HG03558 (cell line): ENCODE results near the gene DCTN5.
A peak's percentile ranks its signal among the peaks of the same experiment; 100 is the strongest.
"Not testable (repeated sequence)": the region's sequence is repeated elsewhere in the genome, so short reads cannot be mapped to it uniquely, and the experiment has no call there.

Experiments
- ATAC-seq: cut with Tn5 transposase; IDR thresholded peaks from one replicate; pipeline ENCODE4 v1.9.1; 2021; ENCODE audit warnings: moderate number of reproducible peaks; ENCODE audit not compliant: unreplicated experiment; ENCODE audit errors: extremely low read depth

Gene DCTN5

DNA sequence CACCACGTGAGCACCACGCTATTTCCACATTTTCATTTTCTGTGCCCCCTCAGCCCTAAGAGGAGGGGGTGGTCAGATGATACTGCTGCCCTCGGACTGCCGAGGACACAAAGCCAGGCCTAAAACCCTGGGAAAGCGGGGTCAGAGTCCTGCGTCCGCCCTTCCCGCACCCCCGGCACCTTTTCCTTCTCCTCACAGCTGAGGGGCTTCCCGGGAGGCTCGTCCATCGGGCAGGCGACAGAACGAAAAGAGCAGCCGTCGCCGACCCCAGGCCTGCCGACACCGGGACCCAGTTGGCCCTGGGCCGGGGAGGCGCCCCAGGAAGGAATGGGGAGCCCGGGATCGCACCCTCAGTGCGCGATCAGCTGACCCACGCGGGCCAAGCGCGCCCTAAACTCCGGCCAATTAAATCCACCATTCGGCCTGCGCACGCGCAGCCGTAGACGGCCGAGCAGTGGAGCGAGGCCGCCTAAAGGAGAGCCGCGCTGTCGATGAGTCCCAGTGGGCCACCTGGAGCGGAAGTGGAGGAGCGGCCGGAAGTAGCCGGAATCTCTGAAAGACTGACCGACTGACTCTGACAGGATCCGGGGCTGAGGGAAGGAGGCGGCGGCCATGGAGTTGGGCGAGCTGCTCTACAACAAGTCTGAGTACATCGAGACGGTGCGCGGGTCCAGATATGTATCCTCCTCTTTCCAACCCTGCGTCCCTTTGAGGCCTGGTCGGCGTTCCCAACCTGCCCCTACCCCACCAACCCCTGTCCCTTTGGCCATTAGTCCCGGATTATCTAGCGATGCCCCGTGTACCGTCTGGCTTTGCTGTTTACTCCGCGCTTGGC lies at the start of gene DCTN5, which contains the start of gene PALB2:
TSS of gene DCTN5 (plus strand) at position 536 of the 835 bp plus-strand sequence. CDS start at position 613, 77 bp downstream.
TSS of gene PALB2 (minus strand) at position 380 of the 835 bp plus-strand sequence. CDS start at position 227, 153 bp downstream.
- ATAC-seq = peak; percentile 83

DNA sequence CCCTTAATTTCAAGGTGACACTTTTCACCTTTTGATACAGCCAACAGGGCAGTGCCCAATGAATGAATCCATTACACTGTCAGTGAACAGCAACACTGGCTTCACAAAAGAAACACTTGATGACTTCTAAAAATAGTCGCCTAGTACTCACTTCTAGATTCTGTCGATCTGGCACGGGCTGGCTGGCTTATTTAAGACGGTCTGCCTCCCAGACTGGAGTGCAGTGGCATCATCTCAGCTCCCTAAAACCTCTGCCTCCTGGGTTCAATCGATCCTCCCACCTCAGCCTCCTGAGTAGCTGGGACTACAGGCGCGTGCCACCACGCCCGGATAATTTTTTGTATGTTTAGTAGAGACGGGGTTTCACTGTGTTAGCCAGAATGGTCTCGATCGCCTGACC lies 47.1 kb upstream of the DCTN5 start:
- no peak for ATAC-seq

DNA sequence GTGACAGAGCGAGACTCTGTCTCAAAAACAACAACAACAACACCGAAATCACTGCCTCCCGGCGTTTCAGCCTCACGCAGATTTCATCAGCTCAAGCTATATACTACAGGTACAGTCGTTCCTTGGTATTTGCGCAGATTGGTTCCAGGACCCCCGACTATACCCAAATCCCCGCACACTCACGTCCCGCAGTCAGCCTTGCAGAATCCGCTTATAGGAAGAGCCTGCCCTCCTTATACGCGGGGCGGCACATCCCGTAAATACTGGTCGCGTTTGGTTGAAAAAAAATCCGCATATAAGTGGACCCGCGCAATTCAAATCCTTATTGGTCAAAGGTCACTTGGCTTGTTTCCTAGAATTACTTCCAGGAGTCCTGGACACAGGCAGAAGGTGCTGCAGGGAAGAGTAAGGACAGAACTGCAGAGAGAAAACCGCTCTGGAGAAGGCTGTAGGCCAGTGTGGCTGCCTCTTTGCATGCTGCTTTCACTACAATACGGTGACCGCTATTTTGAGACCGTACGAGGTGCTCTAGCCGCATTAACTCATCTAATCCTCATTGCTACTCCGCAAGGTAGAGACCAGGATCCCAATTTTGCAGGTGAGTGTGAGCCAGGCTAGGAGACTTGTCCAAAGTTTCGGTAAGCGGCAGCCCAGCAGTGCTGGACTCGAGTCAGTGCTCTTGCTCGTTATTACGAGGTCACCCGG lies 45.9 kb upstream of the DCTN5 start:
- no peak for ATAC-seq

DNA sequence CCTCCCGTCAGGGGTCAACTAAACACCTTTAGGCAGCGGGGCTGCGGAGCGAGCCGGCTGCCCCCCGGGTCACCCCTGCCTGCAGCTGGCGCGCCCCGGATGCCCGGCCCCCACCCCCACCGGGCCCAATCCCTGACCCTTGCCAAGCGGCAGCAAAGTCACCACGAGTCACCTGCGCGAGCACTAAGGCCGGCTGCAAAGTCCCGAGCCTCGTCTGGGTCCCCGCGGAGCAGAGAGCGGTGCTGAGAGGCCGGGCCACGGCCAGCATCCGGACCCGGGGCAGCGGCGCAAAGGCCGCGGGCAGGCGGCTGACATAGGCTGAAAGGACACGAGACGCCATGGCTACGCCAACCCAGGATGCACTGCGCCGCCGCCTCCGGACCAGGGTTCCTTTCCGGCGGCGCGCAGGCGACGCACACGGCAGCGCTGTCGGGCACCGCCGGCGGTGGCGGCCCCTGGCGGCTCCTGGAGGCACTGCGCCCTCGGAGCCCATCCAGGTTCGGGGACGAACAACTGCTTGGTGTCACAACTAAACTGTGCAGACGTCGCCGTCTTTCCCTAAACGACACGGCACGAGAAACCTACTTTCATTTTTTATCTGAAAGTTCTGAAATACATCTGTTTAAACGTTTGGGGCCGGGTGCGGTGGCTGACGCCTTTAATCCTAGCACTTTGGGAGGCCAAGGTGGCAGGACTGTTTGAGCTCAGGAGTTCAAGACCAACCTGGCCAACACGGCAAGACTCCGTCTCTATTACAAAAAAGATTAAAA lies 45.1 kb upstream of the DCTN5 start, which contains the start of gene NDUFAB1:
TSS of gene NDUFAB1 (minus strand) at position 366 of the 770 bp plus-strand sequence. CDS start at position 340, 26 bp downstream.
- ATAC-seq = peak; percentile 82

DNA sequence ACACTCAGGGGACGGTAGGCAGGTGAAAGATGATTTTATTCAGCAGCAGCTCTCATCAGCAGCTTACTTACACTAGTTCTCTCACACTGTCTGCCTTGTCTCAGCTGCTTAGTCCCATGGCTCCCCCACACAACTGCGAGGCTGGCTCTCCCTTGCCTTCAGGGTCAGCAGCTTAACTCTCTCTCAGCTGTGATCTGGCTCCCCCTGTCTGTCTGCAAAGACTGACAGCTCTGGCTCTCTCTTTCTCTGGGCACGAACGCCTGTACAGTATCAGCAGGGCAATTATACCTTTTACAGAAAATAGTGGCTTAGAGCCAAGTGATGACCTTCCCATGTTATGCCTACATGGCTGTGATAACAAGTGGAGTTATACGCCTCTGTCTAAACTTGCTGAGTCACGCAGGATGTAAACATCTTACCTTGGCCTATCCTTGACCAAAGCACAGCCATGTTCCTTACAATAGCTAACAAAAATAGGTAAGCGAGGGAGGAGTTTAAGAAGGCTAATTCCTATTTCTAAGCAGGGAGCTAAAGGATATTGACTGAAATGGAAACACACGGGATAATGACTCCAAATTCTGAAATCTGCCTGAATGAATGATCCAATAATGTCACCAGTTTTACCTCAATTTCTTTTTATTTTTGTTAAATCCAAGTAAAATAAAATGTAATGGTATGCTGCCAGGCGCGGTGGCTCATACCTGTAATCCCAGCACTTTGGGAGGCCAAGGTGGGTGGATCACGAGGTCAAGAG lies 44.1 kb upstream of the DCTN5 start:
- ATAC-seq = no peak

DNA sequence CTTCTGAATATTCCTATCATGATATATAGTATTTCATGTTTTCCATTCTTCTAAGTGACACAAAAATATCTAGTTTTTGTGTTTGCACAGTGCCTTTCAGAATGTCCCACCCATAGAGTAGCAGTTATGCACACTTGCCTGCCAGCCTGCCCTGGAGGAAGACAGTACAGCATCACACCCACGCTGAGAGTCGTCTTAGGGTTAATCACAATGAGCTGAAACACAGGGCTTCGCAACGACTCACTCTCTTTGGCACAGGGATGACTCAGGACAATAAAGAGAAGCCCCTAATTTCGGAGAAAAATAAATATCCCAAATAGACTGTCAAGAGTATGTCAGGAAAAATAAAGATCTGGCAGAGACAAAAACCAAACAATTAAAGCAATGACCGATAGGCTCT lies 33.5 kb upstream of the DCTN5 start:
- no peak for ATAC-seq

DNA sequence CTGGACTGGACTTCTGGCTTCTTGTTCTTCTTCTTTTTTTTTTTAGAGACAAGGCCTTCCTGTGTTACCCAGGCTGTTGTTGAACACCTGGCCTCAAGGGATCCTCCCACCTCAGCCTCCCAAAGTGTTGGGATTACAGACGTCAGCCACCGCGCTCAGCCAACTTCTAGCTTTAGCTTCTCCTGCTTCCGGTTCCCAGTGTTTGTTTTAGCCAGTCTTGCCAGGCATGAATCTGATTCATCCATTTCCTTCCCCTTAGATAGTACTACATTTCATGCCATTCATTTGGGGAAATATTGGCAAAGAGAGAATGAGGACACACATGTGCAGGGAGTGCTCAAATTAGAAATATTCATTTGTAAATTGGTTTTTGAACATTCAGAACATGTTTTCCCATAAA lies 33.1 kb upstream of the DCTN5 start:
- no peak for ATAC-seq

DNA sequence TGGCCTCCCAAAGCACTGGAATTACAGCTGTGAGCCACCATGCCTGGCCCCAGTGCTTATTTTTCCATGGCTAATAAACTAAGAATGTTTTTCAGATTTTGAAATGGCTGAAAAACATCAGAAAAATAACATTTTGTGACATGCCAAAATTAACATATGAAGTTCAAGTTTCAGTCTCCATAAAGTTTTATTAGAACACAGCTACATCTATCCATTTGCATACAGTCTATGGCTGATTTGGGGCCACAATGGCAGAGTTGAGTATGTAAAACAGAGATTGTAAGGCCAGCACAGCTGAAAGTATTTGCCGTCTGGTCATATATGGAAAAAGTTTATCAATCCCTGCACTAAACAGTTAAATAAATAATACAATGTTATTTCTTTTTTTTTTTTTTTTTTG lies 31.3 kb upstream of the DCTN5 start:
- ATAC-seq = no peak

DNA sequence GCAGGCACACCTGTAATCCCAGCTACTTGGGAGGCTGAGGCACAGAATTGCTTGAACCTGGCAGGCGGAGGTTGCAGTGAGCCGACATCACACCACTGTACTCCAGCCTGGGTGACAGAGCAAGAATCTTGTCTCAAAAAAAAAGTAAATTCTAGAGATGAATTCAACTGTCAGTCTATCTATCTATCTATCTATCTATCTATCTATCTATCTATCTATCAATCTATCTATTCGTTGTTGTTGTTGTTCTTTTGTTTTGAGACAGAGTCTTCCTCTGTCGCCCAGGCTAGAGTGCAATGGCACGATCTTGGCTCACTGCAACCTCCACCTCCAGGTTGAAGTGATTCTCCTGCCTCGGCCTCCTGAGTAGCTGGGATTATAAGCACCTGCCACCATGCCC lies 30.4 kb upstream of the DCTN5 start:
- not testable (repeated sequence) for ATAC-seq

DNA sequence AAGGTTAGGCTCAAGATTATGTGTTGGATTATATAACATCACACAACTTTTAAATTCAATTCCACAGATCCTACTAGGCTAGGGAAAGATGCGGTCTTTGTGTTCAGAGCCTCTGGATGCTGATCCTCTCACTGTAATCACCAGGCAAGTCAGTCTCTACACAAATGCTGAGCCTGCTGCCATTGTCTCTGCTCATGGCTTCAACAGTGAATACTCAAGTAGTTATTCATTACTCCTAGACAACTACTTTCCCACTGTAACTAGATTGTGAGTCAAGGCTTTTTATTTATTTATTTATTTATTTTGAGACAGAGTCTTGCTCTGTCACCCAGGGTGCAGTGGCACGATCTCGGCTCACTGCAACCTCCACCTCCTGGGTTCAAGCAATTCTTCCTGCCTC lies 29.3 kb upstream of the DCTN5 start:
- ATAC-seq = no peak

DNA sequence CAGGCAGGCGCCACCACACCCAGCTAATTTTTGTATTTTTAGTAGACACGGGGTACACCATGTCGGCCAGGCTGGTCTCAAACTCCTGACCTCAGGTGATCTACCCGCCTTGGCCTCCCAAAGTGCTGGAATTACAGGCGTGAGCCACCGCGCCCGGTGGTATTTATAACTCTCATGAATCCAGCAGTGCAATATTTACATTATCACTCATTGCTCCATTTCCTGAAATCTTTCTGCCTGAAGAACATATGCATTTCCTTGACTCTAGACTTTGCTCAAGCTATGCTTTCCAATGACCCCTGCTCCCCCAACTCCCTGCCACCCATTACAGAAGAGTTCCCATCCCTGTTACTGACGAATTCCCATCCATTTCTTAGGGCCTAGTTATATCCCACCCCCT lies 25.5 kb upstream of the DCTN5 start:
- no peak for ATAC-seq

DNA sequence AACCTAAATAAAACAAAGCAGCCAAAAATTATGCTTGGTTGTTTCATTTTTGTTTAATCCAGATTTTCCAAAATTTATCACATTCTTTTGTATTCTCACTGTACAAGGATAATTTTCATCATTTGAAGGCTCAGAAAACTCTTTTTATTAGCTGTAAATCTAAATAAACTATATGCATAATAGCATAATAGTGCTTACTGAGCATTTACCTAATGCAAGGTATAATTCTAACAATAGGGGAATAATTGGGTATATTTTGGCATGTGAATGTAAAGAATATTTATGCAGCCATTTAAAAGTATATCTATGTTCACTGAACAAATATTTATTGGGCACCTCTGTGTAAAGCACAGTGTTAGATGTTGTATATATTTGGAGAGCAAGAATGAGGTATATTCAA lies 17.2 kb upstream of the DCTN5 start:
- no peak for ATAC-seq

DNA sequence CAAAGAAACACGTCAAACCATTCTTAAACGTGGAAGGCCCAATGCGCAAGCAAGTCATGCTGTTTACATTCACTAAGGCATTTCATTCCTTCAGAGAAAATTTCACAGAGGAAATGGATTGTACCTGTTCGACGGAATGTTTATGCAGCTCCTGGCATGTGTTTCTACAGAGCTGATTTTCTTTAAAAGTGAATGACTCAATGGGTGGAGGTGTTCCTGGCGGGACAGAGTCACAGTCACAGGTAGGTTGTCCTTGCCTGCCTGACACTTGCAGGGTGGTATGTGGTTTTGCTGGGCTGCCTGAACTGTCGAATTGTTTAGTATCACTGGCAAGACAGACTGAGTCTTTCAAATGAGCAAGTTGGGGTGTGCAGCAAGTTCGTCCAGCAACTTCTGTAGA lies 11.8 kb upstream of the DCTN5 start:
- no peak for ATAC-seq

DNA sequence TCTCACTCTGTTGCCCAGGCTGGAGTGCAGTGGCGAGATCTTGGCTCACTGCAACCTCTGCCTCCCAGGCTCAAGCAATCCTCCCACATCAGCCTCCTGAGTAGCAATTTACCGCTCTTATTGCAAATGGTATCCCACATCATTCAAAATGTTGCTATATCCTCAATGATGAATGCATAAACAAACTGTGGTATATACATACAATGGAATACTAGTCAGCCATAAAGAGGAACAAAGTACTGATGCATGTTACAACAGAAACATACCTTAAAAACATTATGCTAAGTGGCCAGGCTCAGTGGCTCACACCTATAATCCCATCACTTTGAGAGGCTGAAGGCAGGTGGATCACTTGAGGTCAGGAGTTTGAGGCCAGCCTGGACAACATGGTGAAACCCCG lies 9.4 kb upstream of the DCTN5 start:
- not testable (repeated sequence) for ATAC-seq

DNA sequence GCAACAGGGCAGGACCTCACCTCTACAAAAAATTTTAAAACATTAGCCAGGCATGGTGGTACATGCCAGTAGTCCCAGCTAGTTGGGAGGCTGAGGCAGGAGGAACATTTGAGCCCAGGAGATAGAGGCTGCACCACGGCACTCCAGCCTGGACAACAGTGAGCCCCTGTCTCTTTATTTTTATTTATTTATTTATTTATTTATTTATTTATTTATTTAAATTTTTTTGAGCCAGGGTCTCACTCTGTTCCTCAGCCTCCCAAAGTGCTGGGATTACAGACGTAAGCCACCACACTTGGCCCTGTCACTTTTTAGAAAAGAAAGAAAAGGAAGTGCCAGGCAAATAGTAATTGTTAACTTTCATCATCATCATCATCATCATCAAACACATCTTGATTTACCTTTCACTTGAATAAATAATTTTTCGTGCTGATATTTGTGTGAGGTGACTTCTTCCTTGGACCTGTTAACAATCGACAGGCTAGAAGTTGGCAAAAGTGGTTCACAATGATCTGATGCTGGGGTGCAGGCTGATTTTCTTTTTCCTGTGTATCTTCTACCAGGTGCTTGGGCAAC lies 6.7 kb upstream of the DCTN5 start:
- no peak for ATAC-seq

DNA sequence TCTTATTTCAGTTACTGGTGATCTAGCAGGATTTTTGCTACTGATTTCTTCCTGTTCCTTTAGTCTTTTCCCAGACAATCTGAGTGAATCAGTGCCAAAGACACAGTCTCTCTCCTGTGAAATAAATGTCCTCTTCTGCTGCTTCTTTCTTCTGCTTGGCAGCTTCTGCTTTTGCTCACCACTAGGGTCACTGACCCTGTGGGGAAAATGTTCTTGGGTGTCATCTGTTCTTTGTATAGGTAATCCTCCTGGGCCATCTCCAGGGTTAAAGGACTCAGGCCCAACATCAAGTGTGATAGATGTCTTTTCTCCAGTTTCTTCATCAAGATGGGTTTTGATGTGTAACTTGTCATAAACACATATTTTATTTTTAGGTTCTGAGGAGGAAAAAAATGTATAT lies 5.3 kb upstream of the DCTN5 start:
- ATAC-seq = no peak

DNA sequence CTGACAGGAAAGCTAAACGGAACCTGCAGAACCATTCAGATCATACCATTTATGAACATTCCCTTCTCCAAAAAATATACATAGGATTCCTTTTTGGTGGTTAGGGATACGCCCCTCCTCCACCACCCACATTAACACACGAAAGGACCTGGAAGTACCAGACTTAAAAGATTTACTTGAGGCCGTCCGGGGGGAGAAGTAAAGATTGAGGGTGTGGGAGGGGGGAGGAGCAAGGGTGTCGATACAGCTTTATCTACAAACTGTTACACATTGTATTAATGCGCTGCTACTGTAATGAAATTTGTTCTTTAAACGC lies 693 bp upstream of the DCTN5 start:
- no peak for ATAC-seq

DNA sequence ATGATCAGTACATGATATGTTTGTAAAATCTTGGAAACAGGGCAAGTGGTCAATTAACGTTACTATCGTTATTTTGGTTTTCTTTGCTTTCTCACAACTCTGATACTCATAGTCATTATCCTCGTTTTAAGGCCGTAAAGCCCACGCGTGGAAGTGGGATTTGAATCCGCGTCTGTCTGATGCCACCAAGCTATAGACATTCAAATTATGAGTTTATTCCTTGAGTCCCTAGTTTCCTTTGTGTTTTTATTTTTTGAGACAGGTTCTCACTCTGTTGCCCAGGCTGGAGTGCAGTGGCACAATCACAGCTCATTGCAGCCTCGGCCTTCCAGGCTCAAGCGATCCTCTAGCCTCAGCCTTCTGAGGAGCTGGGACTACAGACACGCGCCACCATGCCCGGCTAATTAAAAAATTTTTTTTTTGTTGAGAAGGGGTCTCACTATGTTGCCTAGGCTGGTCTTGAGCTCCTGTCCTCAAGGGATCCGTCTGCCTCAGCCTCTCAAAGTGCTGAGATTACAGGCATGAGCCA lies 1.0 kb downstream of the DCTN5 start:
- ATAC-seq = no peak

DNA sequence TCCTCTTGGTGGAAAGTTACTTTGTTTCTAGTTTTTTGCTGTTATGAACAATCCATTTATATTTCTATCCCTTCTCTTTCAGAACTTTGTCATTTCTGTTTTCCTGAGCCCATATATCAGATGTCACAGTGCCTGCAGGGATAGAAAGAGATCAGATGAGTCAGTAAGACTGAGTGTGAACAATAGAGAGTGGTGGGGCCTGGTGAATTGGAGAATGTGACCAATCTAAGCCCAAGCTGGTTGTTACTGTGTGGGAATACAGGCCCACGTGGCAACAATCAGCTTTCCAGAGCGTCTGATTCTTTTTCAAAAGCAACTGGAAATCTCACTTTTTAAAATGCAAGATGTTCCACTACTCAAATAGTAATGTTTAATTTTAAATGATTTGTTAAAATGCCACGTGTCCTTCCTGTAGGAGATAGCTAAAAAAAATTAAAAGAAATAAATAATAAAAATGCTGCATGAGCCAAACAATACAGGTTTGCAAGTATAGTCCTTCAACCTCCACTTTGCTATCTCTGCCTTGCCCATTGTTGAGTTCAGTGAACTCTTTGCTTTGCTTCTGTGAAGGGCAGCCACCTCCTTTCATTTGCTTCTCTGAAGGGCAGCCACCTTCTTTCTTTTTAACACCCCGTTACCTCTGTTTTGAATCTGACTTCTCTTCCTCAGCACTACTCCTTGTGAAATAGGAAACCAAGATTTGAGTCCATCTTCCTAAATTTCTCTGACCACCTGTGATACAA lies 9.6 kb downstream of the DCTN5 start:
- ATAC-seq = no peak
